ENCODE measurements around the gene TVP23C. TPM values are rescaled to one million over a fixed set of nuclear protein-coding genes. Genes with fewer than 3 reads are reported as not detected.

Gene TVP23C
- total RNA-seq, 1 experiment from 2014 or later, result 14.1 TPM

GRCh38 chr17:15513058-15513791, 50.1 kb downstream of the TVP23C start:
- Histone ChIP-seq H4K20me1 (ENCODE audit: insufficient read depth) (no peaks in the 10 kb centered on the region), H3K9me3 (ENCODE audit: control insufficient read depth in 1 of 2, insufficient read depth in 1 of 2, low read depth in 1 of 2, low read length in 2 of 2) (no peaks in the 10 kb centered on the region), H3K4me1 (ENCODE audit: control insufficient read depth in 1 of 2, insufficient read depth in 2 of 2, low read length in 2 of 2) (peaks cover 0 to 17% of the 10 kb centered on the region in 2 experiments; a peak in 2 of 4 replicates), H3K27me3 (ENCODE audit: insufficient read depth, low read length) (no peaks in the 10 kb centered on the region), H3K9ac (ENCODE audit: low read length) (no peak overlapping the region), H3K27ac (ENCODE audit: low read depth, low read length) (no peak overlapping the region), H3K4me2 (ENCODE audit: low read length) (no peak overlapping the region), H3K79me2 (ENCODE audit: insufficient read depth, low read length) (no peaks in the 10 kb centered on the region), H2AFZ (ENCODE audit: low read depth, low read length, poor library complexity, severe bottlenecking) (no peak overlapping the region), H3K4me3 (replicated peaks in 1 of 2; ENCODE audit: low read depth in 1 of 2, low read length in 2 of 2) (no peak overlapping the region), H3K9me2 (ENCODE audit: insufficient read depth) (no peaks in the 10 kb centered on the region), H3K36me3 (ENCODE audit: control insufficient read depth in 1 of 2, insufficient read depth in 2 of 2, low read length in 2 of 2) (no peaks in the 10 kb centered on the region)
- DNase-seq (ENCODE audit: low read depth, low spot score), result no peak
- CTCF ChIA-PET, result interaction anchor here (1.5 kb wide), 1 partner anchor 10 kb away, joined by 6 read pairs; no protein-coding TSS in a partner anchor
- intact Hi-C loops (cut with micrococcal nuclease), result no loop called here
- RAD21 ChIA-PET (ENCODE audit: low non-redundant PET in 1 of 2, low total read pairs in 2 of 2, uncharacterized antibody in 2 of 2, unreplicated experiment in 2 of 2), result no interaction called here
- ATAC-seq, result no peak
- no TSS peak for BruUV-seq (replicated peaks)
- POLR2A ChIA-PET, result no interaction called here
- TF ChIP-seq POLR2A (IDR thresholded peaks at IDR 0.05; ENCODE audit: borderline replicate concordance, extremely low read depth, insufficient read depth, insufficient read length) (no peak), JUND (IDR thresholded peaks at IDR 0.05) (no peak), FOSL1 (IDR thresholded peaks at IDR 0.05; ENCODE audit: low read depth) (no peak), EGR1 (IDR thresholded peaks at IDR 0.05; ENCODE audit: low read depth) (no peak), EZH2phosphoT487 (IDR thresholded peaks at IDR 0.05; ENCODE audit: borderline replicate concordance) (no peak), TCF7L2 (IDR thresholded peaks at IDR 0.05; ENCODE audit: borderline replicate concordance, extremely low read depth, insufficient read depth, insufficient read length) (no peak), ZFX (IDR thresholded peaks at IDR 0.05) (no peak), ZNF274 (IDR thresholded peaks at IDR 0.05; ENCODE audit: low read depth, low read length) (no peak), RAD21 (IDR thresholded peaks at IDR 0.05; ENCODE audit: low read depth) (no peak), SP1 (IDR thresholded peaks at IDR 0.05; ENCODE audit: low read depth) (no peak), CEBPB (IDR thresholded peaks at IDR 0.05; ENCODE audit: low read depth) (no peak), SIN3A (IDR thresholded peaks at IDR 0.05; ENCODE audit: low read depth) (no peak)
- TF ChIP-seq, protein P1, sequence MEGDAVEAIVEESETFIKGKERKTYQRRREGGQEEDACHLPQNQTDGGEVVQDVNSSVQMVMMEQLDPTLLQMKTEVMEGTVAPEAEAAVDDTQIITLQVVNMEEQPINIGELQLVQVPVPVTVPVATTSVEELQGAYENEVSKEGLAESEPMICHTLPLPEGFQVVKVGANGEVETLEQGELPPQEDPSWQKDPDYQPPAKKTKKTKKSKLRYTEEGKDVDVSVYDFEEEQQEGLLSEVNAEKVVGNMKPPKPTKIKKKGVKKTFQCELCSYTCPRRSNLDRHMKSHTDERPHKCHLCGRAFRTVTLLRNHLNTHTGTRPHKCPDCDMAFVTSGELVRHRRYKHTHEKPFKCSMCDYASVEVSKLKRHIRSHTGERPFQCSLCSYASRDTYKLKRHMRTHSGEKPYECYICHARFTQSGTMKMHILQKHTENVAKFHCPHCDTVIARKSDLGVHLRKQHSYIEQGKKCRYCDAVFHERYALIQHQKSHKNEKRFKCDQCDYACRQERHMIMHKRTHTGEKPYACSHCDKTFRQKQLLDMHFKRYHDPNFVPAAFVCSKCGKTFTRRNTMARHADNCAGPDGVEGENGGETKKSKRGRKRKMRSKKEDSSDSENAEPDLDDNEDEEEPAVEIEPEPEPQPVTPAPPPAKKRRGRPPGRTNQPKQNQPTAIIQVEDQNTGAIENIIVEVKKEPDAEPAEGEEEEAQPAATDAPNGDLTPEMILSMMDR (IDR thresholded peaks at IDR 0.05 in 2 of 3, conservative IDR thresholded peaks at IDR 0.05 in 1 of 3; ENCODE audit: borderline replicate concordance in 1 of 3, insufficient read depth in 1 of 3, low read depth in 2 of 3, low read length in 2 of 3), result no peak
- TF ChIP-seq, protein P2, sequence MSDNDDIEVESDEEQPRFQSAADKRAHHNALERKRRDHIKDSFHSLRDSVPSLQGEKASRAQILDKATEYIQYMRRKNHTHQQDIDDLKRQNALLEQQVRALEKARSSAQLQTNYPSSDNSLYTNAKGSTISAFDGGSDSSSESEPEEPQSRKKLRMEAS (IDR thresholded peaks at IDR 0.05), result no peak

All from HCT116 (cell line).